ENCODE measurements around the gene TMEM167B.

DNA sequence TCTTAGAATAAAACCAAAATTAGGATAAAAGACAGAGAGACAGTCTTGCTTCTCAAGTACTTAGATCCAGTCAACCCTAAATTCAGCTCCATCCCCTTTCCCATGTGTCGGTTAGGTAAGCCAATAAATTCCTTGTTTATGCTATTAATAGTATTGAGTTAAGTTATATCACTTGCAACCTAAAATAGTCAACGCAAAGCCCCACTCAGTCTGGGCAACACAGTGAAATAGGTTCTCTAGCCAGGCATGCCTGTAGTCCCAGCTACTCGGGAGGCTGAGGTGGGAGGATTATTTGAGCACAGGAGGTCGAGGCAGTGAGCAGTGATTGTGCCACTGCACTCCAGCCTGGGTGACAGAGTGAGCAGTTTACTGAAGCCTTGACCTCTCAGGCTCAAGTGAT, 29.4 kb upstream of the TMEM167B start:
- TF ChIP-seq, protein P1, sequence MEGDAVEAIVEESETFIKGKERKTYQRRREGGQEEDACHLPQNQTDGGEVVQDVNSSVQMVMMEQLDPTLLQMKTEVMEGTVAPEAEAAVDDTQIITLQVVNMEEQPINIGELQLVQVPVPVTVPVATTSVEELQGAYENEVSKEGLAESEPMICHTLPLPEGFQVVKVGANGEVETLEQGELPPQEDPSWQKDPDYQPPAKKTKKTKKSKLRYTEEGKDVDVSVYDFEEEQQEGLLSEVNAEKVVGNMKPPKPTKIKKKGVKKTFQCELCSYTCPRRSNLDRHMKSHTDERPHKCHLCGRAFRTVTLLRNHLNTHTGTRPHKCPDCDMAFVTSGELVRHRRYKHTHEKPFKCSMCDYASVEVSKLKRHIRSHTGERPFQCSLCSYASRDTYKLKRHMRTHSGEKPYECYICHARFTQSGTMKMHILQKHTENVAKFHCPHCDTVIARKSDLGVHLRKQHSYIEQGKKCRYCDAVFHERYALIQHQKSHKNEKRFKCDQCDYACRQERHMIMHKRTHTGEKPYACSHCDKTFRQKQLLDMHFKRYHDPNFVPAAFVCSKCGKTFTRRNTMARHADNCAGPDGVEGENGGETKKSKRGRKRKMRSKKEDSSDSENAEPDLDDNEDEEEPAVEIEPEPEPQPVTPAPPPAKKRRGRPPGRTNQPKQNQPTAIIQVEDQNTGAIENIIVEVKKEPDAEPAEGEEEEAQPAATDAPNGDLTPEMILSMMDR (IDR thresholded peaks at IDR 0.05) = no peak
- no peak for TF ChIP-seq POLR2A (IDR thresholded peaks at IDR 0.05)
